ENCODE results near the gene ONECUT2. TPM values are rescaled to one million over a fixed set of nuclear protein-coding genes. Genes with fewer than 3 reads are reported as not detected.

ONECUT2 gene
- total and polyA plus RNA-seq, 2 experiments from 2014 or later: 0.82 to 1.7 TPM

GRCh38 chr18:57455576-57456129 lies 20.5 kb downstream of the ONECUT2 start:
- Histone ChIP-seq H3K4me1 (ENCODE audit: insufficient read depth) (no peaks in the 10 kb centered on the region), H3K27ac (ENCODE audit: low read depth) (no peak overlapping the region), H3K9me2 (ENCODE audit: insufficient read depth) (no peaks in the 10 kb centered on the region), H3K36me3 (ENCODE audit: insufficient read depth) (no peaks in the 10 kb centered on the region), H2AFZ (no peak overlapping the region), H3K4me2 (no peak overlapping the region), H3K27me3 (ENCODE audit: insufficient read depth) (no peaks in the 10 kb centered on the region), H4K20me1 (replicated peaks; ENCODE audit: insufficient read depth) (no peaks in the 10 kb centered on the region), H3K4me3 (no peak overlapping the region), H3F3A (replicated peaks; ENCODE audit: low read depth) (no peaks in the 10 kb centered on the region), H3K79me2 (replicated peaks; ENCODE audit: insufficient read depth) (no peaks in the 10 kb centered on the region)
- no peak for TF ChIP-seq ETS1 (IDR thresholded peaks at IDR 0.05)
- no peak for TF ChIP-seq NANOG (IDR thresholded peaks at IDR 0.05; ENCODE audit: borderline replicate concordance)
- no peak for TF ChIP-seq STAT1 (IDR thresholded peaks at IDR 0.05; ENCODE audit: unreplicated experiment)
- TF ChIP-seq POLR2AphosphoS5 (IDR thresholded peaks at IDR 0.05; ENCODE audit: low read depth): no peak
- no peak for TF ChIP-seq EZH2phosphoT487 (IDR thresholded peaks at IDR 0.05; ENCODE audit: unreplicated experiment)
- TF ChIP-seq ZNF462 (CRISPR knock-in tag; IDR thresholded peaks at IDR 0.05): no peak
- TF ChIP-seq ZNF331 (CRISPR knock-in tag; IDR thresholded peaks at IDR 0.05; ENCODE audit: low read depth): no peak
- no peak for TF ChIP-seq CREB1 (CRISPR knock-in tag; IDR thresholded peaks at IDR 0.05; ENCODE audit: low read depth)
- TF ChIP-seq ZNF114 (CRISPR knock-in tag; IDR thresholded peaks at IDR 0.05): no peak
- TF ChIP-seq EZH2 (IDR thresholded peaks at IDR 0.05; ENCODE audit: low read depth, unreplicated experiment): no peak
- no peaks in the 10 kb centered on the region for H3K9me3 Mint-ChIP-seq
- DNase-seq (ENCODE audit: low spot score) (no peak), ATAC-seq (no peak)
- no peaks in the 10 kb centered on the region for H3K4me1 Mint-ChIP-seq
- H3K4me3 Mint-ChIP-seq: no peak overlapping the region
- peaks cover 1% of the 10 kb centered on the region for H3K27me3 Mint-ChIP-seq (ENCODE audit: insufficient read depth, low read depth, poor library complexity)
- H3K36me3 Mint-ChIP-seq (ENCODE audit: low read depth): no peaks in the 10 kb centered on the region
- no peak overlapping the region for H3K27ac Mint-ChIP-seq
